Measurements from ENCODE around the gene LCORL.
"Not testable (repeated sequence)": the region's sequence is repeated elsewhere in the genome, so short reads cannot be mapped to it uniquely, and the experiment has no call there.

Gene LCORL

DNA sequence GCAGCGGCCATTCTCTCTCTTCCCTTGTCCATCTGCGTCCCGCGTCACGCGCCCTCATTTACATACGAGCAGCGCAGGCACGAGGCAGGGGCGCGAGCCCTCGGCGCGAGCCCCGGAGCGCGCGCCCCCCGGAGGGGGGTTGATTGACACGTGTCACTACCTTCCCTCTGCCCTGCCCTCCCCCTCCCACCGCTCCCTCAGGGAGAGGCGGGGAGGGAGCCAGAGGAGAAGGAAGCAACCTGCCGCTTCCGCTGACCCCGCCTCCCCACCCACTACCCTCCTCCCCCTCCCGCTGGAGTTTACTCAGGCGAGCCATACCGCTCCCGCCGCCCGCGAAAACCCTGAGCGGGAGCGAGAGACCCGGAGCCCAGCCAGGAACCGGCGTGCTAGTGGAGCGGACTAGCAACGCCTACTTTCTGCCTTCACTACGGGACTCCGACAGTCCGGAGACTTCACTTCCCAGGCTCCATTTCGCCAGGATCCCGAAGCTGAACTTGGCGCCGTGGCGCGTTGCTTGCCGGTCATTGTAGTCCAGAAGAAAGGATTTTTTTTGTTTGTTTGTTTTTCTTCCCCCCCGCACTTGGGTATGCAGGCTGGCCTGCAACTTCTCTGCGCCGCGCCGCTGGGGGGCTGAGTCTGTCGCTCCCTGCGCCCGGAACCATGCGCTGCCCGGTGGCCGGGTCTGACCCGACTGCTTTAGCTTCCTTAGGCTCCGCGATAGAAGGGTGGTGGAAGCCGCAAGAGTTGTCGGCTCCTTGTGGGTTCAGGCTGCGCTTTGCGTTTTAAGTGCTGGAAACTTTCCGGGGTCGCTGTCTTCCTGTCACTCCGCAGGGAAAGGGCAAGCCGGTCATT, at the start of gene LCORL:
TSS of gene LCORL (minus strand) at position 36 of the 852 bp plus-strand sequence. CDS start at position 32, 4 bp downstream.
- peak; percentile 98 for DNase-seq

DNA sequence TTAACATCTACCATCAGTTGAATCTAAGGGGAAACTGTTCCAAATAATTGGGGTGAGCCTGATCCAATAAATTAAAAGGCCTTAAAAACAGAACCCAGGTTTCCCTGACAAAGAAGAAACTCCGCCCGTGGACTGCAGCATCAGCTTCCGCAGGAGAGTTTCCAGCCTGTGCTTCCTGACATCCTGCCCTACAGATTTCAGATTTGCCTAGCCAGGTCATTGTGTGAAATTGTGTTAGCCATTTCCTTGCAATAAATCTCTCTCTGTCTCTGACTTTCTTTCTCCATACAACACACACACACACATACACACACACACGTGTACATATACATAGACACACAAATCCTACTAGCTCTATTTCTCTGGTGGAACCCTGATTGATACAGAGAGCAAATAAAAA, 48.3 kb upstream of the LCORL start:
- DNase-seq = no peak

DNA sequence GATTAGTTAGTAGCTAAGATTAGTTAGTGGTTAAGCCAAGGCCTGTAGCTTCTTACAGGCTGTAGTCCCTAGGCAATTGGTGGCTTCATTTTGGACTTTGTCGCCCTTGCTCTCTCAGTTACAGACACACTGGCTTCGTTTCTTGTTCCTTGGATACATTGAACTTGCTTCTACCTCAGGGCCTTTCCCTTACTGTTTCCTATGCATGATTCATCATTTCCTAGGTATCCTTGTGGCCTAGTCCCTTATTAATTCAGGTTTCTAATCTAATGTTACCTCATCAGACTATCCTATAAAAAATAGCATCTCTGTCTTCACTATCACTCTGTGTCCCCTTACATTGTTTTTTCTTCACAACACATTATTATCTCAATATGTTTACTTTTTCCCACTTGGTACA, 45.5 kb upstream of the LCORL start:
- DNase-seq = no peak

DNA sequence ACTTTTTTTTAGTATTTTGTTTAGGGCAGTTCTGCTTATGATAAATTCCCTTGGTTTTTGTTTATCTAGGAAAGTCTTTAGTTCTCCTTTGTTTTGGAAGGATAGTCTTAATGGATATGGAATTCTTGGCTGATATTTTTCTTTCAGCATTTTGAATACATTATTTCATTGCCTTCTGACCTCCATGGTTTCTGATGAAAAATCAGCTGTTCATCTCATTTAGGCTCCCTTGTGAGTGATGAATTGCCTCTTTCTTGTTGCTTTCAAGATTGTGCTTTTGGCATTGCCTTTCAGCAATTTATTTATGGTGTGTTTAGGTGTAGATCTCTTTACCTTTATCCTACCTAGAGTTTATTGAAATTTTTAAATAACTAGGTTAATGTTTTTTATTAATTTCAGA, 41.5 kb upstream of the LCORL start:
- no peak for DNase-seq

DNA sequence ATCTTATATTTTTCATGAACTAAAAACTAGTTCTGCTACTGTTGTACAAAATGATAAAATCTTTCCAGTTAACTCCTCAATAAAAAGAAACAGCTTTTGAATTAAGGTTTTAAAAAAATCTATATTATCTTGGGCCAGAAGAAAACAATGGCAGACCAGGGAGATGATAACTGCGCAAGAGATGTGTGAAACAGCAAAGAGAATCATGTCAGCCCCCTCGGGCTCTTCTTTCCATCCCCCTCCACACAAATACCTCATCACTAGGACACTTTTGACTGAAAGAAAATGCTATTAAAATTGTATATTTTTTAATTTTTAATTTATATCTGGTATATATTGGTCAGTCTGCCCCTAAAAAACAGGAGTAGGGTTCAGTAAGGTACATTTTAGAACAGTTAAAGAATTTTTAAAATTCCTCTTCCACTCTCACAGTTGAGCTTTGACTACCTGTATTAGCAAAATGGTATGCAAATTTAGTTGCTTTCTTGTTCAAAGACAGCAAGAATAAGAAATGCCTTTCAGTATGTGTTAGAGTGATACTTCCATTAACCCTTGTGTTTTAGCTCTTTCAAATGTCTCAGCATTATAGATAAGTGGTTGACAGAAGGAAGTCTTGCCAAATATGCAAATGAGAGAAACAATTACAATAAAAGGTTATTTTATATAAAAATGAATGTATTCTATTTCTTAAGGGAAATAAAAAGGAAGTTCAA, 36.4 kb upstream of the LCORL start:
- no peak for DNase-seq

DNA sequence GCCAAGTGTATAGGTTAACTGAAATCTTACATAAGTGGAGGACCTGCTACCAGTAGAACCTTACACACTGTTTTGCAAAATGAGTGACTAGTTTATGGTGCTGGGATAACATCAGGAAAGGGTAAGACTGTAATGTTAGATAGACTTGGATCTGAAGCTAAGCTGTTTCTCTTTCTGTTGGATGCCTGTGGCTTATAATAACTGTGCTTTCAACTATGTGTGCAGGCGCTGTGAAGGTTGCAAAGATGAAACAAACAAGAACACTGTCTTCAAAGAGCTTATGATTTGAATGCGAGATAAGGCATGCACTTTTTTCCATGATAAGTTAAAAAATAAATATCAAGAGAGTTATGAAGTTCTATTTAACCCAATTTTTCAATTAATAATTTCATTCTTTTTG, 34.5 kb upstream of the LCORL start:
- no peak for DNase-seq

DNA sequence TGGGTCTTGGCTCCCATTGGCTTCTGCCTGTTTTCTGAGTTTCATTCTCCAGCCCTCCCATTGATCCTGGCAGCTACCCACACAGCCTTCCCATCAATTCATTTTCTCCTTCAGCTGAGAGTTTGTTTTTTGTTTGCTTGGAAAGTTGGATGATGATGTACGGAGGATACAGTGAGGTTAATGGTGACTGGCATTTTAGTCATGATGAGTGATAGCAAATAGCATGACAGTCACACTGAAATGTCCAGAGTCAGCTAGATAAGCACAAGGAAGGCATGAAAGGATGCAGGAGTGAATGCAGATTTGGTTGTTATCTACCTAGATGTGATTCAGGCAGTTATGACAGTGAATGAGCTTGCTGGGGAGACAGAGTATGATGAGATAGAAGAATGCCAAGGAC, 30.6 kb upstream of the LCORL start:
- DNase-seq = no peak

DNA sequence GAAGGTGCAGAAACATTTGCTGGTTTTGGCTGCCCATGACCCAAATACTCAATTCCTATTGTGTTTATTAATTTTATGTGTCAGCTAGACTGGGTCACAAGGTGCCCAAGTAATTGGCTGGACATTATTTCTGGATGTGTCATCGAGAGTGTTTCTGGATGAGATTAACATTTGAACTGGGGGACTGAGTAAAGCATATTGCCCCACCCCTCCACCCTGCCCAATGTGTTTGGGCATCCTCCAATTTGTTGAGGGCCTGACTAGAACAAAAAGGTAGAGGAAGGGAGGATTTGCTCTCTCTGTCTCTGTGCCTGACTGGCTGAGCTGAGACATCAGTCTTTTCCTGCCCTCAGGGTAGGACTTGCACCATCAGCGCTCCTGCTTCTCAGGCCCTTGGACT, 29.7 kb upstream of the LCORL start:
- no peak for DNase-seq

DNA sequence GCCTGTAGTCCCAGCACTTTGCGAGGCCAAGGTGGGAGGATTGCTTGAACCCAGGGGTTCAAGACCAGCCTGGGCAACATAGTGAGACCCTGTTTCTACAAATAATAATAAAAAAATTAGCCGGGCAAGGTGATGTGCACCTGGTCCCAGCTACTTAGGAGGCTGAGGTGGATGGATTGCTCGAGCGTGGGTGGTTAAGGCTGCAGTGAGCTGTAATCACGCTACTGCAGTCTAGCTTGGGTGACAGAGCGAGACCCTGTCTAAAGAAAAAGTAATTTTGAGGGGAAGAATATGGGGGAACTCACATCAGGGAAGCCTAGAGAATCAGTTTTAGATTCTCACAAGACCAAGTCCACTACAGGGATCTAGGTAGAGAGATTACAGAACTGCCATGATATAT, 28.9 kb upstream of the LCORL start:
- DNase-seq = no peak

DNA sequence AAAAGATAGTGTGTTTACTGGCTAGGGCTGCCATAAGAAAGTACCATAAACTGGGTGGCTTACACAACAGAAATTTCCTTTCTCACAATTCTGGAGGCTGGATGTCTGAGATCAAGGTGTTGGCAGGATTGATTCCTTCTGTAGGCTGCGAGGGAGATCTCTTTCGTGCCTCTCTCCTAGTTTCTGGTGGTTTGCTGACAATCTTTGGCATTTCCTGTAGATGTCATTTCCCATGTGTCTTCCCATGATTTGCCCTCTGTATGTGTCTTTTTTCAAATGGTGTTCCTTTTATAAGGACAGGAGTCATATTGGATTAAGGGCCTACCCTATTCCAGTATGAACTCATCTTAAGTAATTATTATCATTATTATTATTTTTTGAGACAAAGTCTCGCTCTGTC, 27.9 kb upstream of the LCORL start:
- DNase-seq = no peak

DNA sequence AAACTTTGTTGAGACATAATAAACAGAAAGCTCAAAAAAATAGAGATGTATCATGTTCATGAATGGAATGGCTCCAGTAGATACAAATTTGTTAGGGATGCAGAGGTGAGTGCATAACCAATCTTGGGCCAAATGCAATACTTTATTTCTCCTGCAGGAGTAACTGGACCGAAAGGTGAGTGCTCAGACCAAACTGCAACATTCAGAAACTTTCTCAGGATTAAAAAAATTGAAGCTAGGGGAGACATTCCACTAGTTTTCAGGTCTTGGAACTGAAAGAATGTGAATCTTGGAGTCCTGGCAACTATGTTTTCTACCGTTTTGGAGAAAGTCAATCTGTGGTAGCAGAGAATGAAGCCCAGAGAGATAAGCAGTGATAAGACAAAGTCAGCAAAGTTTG, 21.2 kb upstream of the LCORL start:
- no peak for DNase-seq

DNA sequence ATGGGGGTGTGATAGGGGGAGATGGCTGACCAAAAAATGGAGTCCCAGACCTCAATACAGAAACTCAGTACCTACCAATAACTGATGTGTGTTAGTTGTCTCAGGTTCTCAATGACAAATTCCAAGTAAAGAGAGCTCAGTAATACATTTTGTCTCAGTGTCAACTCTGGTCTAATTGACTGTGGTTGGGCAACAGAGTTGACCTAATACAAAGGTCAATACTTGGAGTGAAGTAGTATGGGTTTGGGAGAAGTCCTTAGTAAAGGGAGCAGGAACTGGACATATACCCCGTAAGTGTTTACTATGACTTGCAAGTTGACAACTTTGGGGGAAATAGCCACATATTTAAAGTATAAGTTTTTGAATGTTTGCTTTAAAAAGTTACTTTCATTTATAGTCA, 20.5 kb upstream of the LCORL start:
- no peak for DNase-seq

DNA sequence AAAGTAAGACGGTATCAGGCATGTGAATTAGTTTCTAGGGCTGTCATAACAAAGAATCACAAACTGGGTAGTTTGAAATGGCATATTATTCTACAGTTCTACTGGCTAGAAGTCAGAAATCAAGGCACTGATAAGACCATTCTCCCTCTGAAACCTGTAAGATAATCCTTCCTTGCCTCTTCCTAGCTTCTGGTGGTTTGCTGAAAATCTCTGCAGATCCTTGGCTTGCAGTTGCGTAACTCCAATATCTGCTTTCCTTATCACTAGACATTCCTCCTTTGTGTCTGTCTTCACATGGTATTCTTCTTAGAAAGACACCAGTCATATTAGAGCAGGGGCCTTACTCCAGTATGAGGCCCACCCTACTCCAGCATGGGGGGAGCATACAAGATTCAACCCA, 19.6 kb upstream of the LCORL start:
- no peak for DNase-seq

DNA sequence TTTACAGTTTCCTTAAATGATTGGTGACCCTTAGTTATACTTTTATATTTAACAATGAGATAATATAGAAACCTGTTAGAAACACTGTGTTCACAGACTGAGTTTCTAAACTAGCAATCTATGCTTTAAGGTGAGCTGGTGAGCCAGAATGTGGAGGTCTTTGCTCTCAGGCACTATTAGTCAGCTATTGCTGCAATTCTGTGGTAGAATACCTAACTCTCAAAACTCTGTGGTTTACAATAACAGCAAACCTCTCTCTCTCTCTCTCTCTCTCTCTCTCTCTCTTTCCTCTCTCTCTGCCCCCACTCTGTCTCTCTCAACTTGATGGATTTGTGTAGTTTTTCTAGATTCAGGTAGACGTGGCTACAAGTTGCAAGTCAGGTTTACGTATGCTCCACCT, 17.6 kb upstream of the LCORL start:
- no peak for DNase-seq

DNA sequence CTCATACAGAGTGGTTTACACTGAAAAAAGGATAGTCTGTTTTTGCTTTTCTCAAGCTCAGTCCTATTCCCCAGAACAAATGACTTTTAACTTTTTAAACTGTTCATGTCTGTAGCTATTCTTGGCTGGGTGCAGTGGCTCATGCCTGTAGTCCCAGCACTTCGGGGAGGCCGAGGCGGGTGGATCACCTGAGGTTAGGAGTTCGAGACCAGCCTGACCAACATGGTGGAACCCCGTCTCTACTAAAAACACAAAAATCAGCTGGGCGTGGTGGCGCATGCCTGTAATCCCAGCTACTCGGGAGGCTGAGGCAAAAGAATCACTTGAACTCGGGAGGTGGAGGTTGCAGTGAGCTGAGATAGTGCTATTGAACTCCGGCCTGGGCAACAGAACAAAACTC, 14.8 kb upstream of the LCORL start:
- not testable (repeated sequence) for DNase-seq

DNA sequence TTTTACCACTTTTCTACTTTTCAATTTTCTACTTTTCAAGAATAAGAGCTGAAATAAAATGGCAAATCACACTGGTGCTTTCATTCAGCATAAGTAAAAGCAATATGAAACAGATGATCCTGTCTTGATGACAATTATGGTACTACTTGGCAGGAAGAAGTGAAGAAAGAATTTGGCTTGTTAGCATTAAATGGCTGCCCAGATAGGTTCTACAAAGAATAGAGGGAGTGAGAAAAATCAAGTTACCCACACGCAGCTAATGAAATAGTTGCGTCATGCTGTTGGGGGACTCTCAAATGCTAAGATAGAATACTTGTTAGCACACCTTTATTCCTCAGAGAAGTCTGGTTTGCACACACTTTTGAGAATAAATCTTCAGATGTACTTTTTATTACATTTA, 12.5 kb upstream of the LCORL start:
- DNase-seq = no peak

DNA sequence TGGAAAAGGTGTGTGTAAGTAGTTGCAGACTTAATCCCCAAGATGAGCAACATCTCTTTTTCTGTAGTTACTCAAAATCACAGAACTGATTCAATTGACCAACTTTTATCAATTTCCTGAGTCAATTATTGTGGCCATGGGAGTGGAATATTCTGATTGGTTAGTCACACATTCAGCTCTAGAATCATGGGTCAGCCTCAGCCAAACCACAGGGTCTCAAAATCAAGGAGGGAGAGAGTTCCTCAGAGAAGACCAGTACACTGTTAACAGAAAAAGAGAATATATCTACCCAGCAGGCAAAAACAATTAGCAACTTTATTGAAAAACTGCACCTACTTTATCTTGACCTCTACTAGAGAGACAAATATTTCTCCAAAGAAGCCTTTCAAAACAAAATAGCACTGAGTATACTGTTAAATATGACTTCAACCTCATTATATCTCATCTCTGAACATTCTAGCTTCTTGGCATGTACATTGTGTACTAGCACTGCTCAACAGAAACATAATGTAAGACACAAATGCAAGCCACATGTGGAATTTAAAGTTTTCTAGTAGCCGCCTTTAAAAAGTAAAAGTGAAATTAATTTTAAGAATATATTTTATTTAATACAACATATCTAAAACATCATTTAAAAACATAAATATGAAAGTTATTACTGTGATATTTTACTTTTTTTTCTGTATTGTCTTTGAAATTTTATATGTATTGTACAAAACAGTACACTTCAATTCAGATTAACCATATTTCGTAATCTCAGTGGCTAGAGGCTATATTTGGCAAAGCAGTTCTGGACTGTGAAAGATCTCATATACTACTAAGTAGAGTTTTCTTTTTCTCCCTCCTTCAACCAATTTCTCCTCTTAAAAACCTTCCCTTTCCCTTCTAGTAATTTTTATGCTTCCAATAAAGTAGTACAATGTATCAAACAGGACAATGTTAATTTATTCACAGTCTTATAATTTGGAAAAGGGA, 11.8 kb upstream of the LCORL start:
- no peak for DNase-seq

DNA sequence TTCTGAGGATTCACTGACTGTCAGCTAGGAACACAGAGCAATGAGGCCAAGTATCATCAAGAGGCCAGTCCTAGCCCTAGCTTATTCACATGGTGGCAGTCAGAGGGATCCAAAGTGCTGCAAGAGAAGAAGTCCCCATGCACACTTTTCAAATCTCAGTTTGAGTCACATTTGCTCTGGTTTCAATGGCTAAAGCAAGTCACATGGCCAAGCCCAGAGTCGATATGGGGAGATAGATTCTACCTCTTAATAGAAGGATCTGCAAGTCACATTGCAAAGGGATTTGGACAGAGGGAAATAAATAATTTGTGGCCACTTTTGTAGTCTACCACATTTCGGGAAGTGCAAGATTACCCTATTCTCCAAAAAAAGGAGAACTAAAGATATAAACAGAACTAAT, 3.7 kb upstream of the LCORL start:
- DNase-seq = no peak

DNA sequence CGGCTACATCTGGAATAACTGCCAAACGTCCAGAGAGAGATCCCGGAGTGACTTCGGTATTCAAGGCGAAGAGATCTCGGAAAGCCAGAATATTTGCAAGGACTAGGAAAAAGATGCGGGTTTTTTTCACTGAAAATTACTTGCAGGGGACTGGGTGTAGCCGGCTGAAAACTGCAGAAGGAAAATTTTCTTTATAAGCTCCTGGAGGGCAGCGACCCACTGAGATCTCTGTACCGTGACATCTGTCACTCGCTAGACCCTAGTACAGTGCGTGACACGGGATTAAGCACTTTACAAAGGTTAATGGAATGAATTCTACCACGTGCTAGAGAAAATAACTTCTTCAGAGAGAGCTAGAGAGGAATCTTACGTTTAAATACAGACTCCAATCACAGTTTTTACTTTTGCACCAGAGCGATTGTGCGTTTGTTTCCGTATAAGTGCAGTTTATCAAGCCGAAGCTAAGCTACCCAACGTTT, 1.1 kb upstream of the LCORL start:
- DNase-seq = no peak

DNA sequence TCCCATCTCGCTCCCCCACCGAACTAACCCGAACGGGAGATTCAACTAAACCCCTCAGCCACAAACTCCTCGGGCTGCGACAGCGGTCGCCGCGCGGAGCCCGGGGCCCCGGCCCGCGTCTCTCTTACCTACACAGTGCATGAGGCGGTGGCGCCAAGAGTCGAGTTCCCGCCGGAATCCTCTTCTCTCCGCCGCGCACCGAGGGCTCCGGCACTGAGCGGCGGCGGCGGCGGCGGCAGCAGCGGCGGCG, 160 bp downstream of the LCORL start:
- no peak for DNase-seq

DNA sequence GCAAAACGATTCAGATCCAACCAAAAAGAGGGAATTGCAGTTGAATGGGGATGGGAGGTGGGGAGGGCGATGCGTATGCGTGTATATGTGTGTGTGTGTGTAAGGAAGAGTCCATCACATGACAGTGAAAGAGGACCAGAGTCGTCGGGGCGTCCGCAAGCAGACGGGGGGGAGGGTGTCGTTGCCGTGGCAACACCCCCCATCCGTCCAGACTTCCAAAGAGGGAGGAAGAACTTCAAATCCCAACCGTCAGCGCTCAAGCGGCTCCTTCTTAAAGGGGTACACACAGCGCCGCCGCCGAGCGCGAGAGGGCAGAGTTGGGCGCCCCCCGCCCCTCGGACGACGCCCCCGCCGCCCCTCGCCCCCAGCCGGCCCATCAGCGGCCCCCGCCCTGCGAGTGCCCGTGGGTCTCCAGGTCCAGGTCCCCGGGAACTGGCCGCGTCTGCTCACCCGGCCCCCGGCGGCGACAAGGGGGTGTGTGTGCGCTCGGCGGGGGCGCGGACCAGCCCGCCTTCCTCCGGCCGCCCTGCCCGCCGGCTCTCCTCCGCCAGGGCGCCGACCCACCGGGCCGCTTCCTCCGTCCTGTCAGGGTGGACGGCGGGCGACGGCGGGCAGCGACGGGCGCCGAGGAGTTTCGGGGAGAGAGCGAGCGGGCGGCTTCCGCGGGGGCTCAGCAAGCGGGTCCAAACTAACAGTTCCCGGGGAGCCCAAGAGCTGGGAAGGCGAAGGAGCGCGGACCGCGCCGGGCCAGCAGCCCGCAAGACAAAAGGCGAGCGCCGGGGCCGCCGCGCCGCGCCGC, 685 bp downstream of the LCORL start:
- peak; percentile 73 for DNase-seq

DNA sequence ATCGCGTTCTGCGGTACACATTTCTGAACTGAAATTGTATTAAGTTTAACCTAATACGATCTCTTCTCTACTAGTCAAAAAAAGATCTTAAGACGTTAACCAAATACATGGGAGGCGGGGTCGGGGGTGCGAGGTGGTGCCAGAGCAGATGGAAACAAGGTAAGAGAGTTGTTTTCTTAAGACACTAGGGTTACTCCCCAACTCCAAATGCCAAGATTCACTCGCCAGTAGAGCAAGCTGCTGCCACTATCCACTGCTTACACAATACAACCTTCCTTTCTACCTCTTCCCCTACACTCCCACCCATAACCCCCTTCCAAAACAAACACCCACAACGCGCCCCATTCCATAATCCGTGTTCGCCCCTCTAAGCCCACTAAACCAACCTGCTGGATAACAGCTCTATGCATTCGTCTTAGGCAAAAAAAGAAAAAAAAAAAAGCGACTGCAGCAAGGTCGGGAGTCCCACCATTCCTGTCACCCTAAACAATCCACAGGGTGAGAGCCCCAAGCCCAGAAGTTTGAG, 1.3 kb downstream of the LCORL start:
- no peak for DNase-seq
